Esophagus mucosa (tissue), 1 donor: ENCODE data around the gene ADAMTS2. TPM values are rescaled to one million over a fixed set of nuclear protein-coding genes. Genes with fewer than 3 reads are reported as not detected.
A peak's percentile ranks its signal among the peaks of the same experiment; 100 is the strongest.

Experiments used
- ATAC-seq: fragments of 200-7000 bp; cut with Tn5 transposase; one replicate; pipeline ENCODE4 v1.9.1; 2020
- total RNA-seq: library from RNA; stranded (reverse); gene quantifications from one replicate; pipeline ENCODE4 v1.2.4, GENCODE V29; 2023
- donor health status: DM: yes; HTN: yes; CAD: no.

ADAMTS2 gene
- total RNA-seq, 1 donor from 2014 or later, result 3.5 TPM

- ATAC-seq, result no peak
Observed at GRCh38 chr5:179278546-179278945, 66.7 kb downstream of the ADAMTS2 start.

- ATAC-seq, result no peak
Observed at GRCh38 chr5:179278119-179278518, 67.1 kb downstream of the ADAMTS2 start.

GRCh38 chr5:179276838-179277395 lies 68.3 kb downstream of the ADAMTS2 start:
- ATAC-seq, result no peak

GRCh38 chr5:179275941-179276837 lies 69.1 kb downstream of the ADAMTS2 start:
- peak; percentile 31 for ATAC-seq

GRCh38 chr5:179275381-179275878 lies 69.8 kb downstream of the ADAMTS2 start:
- ATAC-seq, result no peak

- no peak for ATAC-seq
Observed at GRCh38 chr5:179274321-179275315, 70.6 kb downstream of the ADAMTS2 start.

GRCh38 chr5:179273441-179274145 lies 71.7 kb downstream of the ADAMTS2 start:
- no peak for ATAC-seq

- ATAC-seq, result no peak
Observed at GRCh38 chr5:179273073-179273435, 72.2 kb downstream of the ADAMTS2 start.

GRCh38 chr5:179272326-179273072 lies 72.8 kb downstream of the ADAMTS2 start:
- no peak for ATAC-seq

- no peak for ATAC-seq
Observed at GRCh38 chr5:179271821-179272325, 73.4 kb downstream of the ADAMTS2 start.

- ATAC-seq, result no peak
Observed at GRCh38 chr5:179271428-179271734, 73.9 kb downstream of the ADAMTS2 start.

GRCh38 chr5:179270581-179271427 lies 74.5 kb downstream of the ADAMTS2 start:
- ATAC-seq, result no peak

- ATAC-seq, result no peak
Observed at GRCh38 chr5:179269781-179270543, 75.3 kb downstream of the ADAMTS2 start.

GRCh38 chr5:179268966-179269693 lies 76.1 kb downstream of the ADAMTS2 start:
- ATAC-seq, result no peak

GRCh38 chr5:179268399-179268952 lies 76.8 kb downstream of the ADAMTS2 start:
- ATAC-seq, result no peak

GRCh38 chr5:179267671-179268083 lies 77.6 kb downstream of the ADAMTS2 start:
- ATAC-seq, result no peak

GRCh38 chr5:179267071-179267670 lies 78.1 kb downstream of the ADAMTS2 start:
- ATAC-seq, result no peak
